ENCODE results near the gene RELA. TPM values are rescaled to one million over a fixed set of nuclear protein-coding genes. Genes with fewer than 3 reads are reported as not detected.

RELA gene
- total and polyA plus RNA-seq, 3 experiments from 2014 or later, result 76.0 to 89.7 (median 87.3) TPM

- ChIA-PET POLR2A (no interaction called here), CTCF (no interaction called here)
- H3K4me1 ChIP-seq (ENCODE audit: insufficient read depth, low read length), result peaks cover 16% of the 10 kb centered on the region
- peaks cover 16% of the 10 kb centered on the region for H3K36me3 ChIP-seq (ENCODE audit: insufficient read depth, low read length)
- H3K27ac Mint-ChIP-seq, result peak overlapping the region in 1 of 8 donors; percentile 19
- H3K36me3 Mint-ChIP-seq, result peaks cover 0 to 72% (median 3%) of the 10 kb centered on the region in 3 donors
- no peak for DNase-seq
- H3K27me3 ChIP-seq (ENCODE audit: insufficient read depth, low read length, poor library complexity, severe bottlenecking), result no peaks in the 10 kb centered on the region
- H3K4me3 Mint-ChIP-seq, result peak overlapping the region in 2 of 7 donors; percentile 56 to 89
- no peaks in the 10 kb centered on the region for H3K9me3 ChIP-seq (ENCODE audit: low read length)
- H3K27me3 Mint-ChIP-seq, result no peaks in the 10 kb centered on the region
- H3K4me1 Mint-ChIP-seq, result peaks cover 15 to 45% (median 15%) of the 10 kb centered on the region in 3 donors
- H3K4me3 ChIP-seq (ENCODE audit: low read length), result no peak overlapping the region
- no peaks in the 10 kb centered on the region for H3K9me3 Mint-ChIP-seq
- H3K27ac ChIP-seq (ENCODE audit: low read depth, low read length), result no peak overlapping the region
These were observed 44.5 kb downstream of the RELA start for GRCh38 chr11:65617990-65618751.

DNA sequence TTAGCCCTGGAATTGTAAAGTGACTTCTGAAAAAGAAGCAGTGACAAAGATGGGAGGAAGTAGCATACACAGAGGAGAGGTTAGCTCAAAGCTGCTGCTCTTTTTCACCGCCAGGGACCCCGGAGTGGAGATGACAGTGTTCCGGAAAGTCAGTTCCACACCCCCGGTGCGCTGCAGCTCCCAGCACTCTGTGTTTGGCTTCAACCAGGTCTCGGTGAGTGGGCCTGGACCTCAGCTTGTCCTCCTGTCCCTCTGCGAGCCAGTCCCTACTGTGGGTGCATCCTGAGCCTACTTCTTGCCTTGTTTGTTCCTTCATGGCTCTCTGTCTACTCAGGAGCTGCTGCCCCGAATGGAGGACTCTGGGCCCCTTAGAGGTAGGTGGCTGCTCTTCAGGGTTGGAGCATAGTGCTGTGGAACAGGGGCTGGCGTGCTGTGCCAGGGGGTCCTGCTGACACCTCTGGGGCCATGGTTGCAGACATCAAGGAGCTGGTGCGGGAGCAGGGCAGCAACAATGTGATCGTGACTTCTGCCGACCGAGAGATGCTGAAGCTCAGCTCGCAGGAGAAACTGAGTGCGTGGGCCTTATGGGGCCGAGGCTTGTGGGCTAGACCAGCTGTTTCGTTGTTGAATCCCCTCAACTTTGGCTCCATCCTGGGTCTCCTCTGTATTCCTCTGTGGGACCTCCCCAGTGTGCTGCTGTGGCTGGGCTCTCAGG is 45.4 kb downstream of the RELA start:
- H3K27ac Mint-ChIP-seq, result peak overlapping the region; percentile 74 to 99 (median 94)
- Histone ChIP-seq H3K9me3 (ENCODE audit: low read length) (no peaks in the 10 kb centered on the region), H3K36me3 (ENCODE audit: insufficient read depth, low read length) (peaks cover 16% of the 10 kb centered on the region), H3K27me3 (ENCODE audit: insufficient read depth, low read length, poor library complexity, severe bottlenecking) (no peaks in the 10 kb centered on the region), H3K4me3 (ENCODE audit: low read length) (no peak overlapping the region), H3K4me1 (ENCODE audit: insufficient read depth, low read length) (peaks cover 25% of the 10 kb centered on the region), H3K27ac (ENCODE audit: low read depth, low read length) (peak overlapping the region; percentile 70)
- POLR2A ChIA-PET, result interaction anchor here (0.6 to 3.7 kb wide), 4 partner anchors 35 to 241 kb away, joined by 3 to 32 read pairs (median 4); partner anchors contain the start of genes CFL1 and FAM89B
- peak overlapping the region; percentile 89 to 96 (median 91) for H3K4me3 Mint-ChIP-seq
- CTCF ChIA-PET, result interaction anchor here (1.1 to 2.6 kb wide), 2 partner anchors 76 to 94 kb away, joined by 5 to 16 read pairs; partner anchors contain the start of gene KAT5
- H3K36me3 Mint-ChIP-seq, result peaks cover 0 to 67% (median 3%) of the 10 kb centered on the region in 3 donors
- DNase-seq, result no peak
- no peaks in the 10 kb centered on the region for H3K27me3 Mint-ChIP-seq
- H3K4me1 Mint-ChIP-seq, result peaks cover 21 to 54% (median 24%) of the 10 kb centered on the region in 3 donors
- H3K9me3 Mint-ChIP-seq, result no peaks in the 10 kb centered on the region

DNA sequence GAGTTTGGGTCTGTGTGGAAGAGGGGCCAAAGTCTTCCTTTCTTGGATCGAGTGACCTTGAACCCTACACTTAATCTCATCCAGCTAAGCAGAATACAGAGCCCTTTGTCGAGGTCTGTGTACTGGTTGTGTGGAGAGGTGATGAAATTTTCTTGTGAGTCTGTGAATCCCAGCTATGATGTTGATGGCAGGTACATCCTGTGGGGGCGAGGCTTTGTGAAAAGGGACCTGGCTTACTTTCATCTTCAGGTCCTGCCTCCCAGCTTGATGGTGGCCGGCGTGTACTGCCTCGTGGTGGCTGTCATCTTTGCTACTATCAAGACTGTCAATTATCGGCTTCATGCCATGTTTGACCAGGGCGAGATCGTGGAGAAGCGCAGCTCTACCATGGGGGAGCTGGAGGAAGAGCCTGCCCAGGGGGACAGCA is 46.1 kb downstream of the RELA start:
- ChIA-PET POLR2A (interaction anchor here (0.6 to 3.7 kb wide), 6 partner anchors 22 to 242 kb away, joined by 3 to 32 read pairs (median 4); partner anchors contain the start of genes CFL1, FAM89B and SIPA1), CTCF (interaction anchor here (1.1 to 2.6 kb wide), 2 partner anchors 75 to 95 kb away, joined by 5 to 16 read pairs; partner anchors contain the start of gene KAT5)
- Mint-ChIP-seq H3K4me1 (peaks cover 26 to 58% (median 31%) of the 10 kb centered on the region in 3 donors), H3K27me3 (no peaks in the 10 kb centered on the region), H3K27ac (peak overlapping the region; percentile 74 to 99 (median 94)), H3K9me3 (no peaks in the 10 kb centered on the region), H3K4me3 (peak overlapping the region; percentile 89 to 96 (median 91)), H3K36me3 (peaks cover 0 to 64% (median 2%) of the 10 kb centered on the region in 3 donors)
- Histone ChIP-seq H3K27me3 (ENCODE audit: insufficient read depth, low read length, poor library complexity, severe bottlenecking) (no peaks in the 10 kb centered on the region), H3K36me3 (ENCODE audit: insufficient read depth, low read length) (peaks cover 16% of the 10 kb centered on the region), H3K4me3 (ENCODE audit: low read length) (peak overlapping the region; percentile 62), H3K4me1 (ENCODE audit: insufficient read depth, low read length) (peaks cover 32% of the 10 kb centered on the region), H3K27ac (ENCODE audit: low read depth, low read length) (peak overlapping the region; percentile 70), H3K9me3 (ENCODE audit: low read length) (no peaks in the 10 kb centered on the region)
- DNase-seq, result no peak

- Histone ChIP-seq H3K27me3 (ENCODE audit: insufficient read depth, low read length, poor library complexity, severe bottlenecking) (no peaks in the 10 kb centered on the region), H3K4me1 (ENCODE audit: insufficient read depth, low read length) (peaks cover 38% of the 10 kb centered on the region), H3K36me3 (ENCODE audit: insufficient read depth, low read length) (peaks cover 12% of the 10 kb centered on the region), H3K4me3 (ENCODE audit: low read length) (peak overlapping the region; percentile 67), H3K9me3 (ENCODE audit: low read length) (no peaks in the 10 kb centered on the region), H3K27ac (ENCODE audit: low read depth, low read length) (peak overlapping the region; percentile 70)
- CTCF ChIA-PET, result interaction anchor here (1.1 to 2.6 kb wide), 11 partner anchors 9 to 244 kb away, joined by 3 to 28 read pairs (median 6); partner anchors contain the start of genes EHBP1L1, KAT5, MUS81 and RELA
- no peaks in the 10 kb centered on the region for H3K27me3 Mint-ChIP-seq
- no peaks in the 10 kb centered on the region for H3K9me3 Mint-ChIP-seq
- POLR2A ChIA-PET, result interaction anchor here (0.6 to 3.7 kb wide), 18 partner anchors 10 to 275 kb away, joined by 3 to 32 read pairs (median 8); partner anchors contain the start of genes CCDC85B, CFL1, EHBP1L1 and FAM89B
- peaks cover 26 to 62% (median 31%) of the 10 kb centered on the region in 3 donors for H3K4me1 Mint-ChIP-seq
- peak overlapping the region; percentile 88 to 100 (median 99) for H3K27ac Mint-ChIP-seq
- peak in 2 of 5 donors; percentile 18 to 47 for DNase-seq
- peaks cover 0 to 59% (median 2%) of the 10 kb centered on the region in 3 donors for H3K36me3 Mint-ChIP-seq
- H3K4me3 Mint-ChIP-seq, result peak overlapping the region; percentile 89 to 99 (median 97)
These were observed 46.7 kb downstream of the RELA start for GRCh38 chr11:65615950-65616574.

GRCh38 chr11:65615229-65615949 is 47.3 kb downstream of the RELA start, which contains the start of gene PCNX3:
Gene PCNX3 (plus strand): TSS chr11:65615776. CDS start chr11:65616312, 536 bp downstream.
- peaks cover 31 to 66% (median 37%) of the 10 kb centered on the region in 3 donors for H3K4me1 Mint-ChIP-seq
- CTCF ChIA-PET, result interaction anchor here (0.8 to 2.6 kb wide), 16 partner anchors 10 to 575 kb away, joined by 3 to 28 read pairs (median 4); partner anchors contain the start of genes EHBP1L1, KAT5, MUS81 and RELA
- no peaks in the 10 kb centered on the region for H3K9me3 ChIP-seq (ENCODE audit: low read length)
- peak within 1 kb of the TSS; percentile 89 to 99 (median 97) for H3K4me3 Mint-ChIP-seq
- H3K27ac Mint-ChIP-seq, result peak within 1 kb of the TSS; percentile 88 to 100 (median 99)
- H3K36me3 ChIP-seq (ENCODE audit: insufficient read depth, low read length), result peaks cover 12% of the 10 kb centered on the region
- no peaks in the 10 kb centered on the region for H3K9me3 Mint-ChIP-seq
- H3K27ac ChIP-seq (ENCODE audit: low read depth, low read length), result peak within 1 kb of the TSS; percentile 91
- POLR2A ChIA-PET, result interaction anchor here (0.6 to 3.7 kb wide), 27 partner anchors 9 to 386 kb away, joined by 3 to 32 read pairs (median 5); partner anchors contain the start of genes CCDC85B, CFL1, EHBP1L1 and FAM89B
- H3K4me3 ChIP-seq (ENCODE audit: low read length), result peak within 1 kb of the TSS; percentile 93
- no peaks in the 10 kb centered on the region for H3K27me3 ChIP-seq (ENCODE audit: insufficient read depth, low read length, poor library complexity, severe bottlenecking)
- peaks cover 0 to 61% (median 2%) of the 10 kb centered on the region in 3 donors for H3K36me3 Mint-ChIP-seq
- no peaks in the 10 kb centered on the region for H3K27me3 Mint-ChIP-seq
- H3K4me1 ChIP-seq (ENCODE audit: insufficient read depth, low read length), result peaks cover 44% of the 10 kb centered on the region
- peak; percentile 100 for DNase-seq

DNA sequence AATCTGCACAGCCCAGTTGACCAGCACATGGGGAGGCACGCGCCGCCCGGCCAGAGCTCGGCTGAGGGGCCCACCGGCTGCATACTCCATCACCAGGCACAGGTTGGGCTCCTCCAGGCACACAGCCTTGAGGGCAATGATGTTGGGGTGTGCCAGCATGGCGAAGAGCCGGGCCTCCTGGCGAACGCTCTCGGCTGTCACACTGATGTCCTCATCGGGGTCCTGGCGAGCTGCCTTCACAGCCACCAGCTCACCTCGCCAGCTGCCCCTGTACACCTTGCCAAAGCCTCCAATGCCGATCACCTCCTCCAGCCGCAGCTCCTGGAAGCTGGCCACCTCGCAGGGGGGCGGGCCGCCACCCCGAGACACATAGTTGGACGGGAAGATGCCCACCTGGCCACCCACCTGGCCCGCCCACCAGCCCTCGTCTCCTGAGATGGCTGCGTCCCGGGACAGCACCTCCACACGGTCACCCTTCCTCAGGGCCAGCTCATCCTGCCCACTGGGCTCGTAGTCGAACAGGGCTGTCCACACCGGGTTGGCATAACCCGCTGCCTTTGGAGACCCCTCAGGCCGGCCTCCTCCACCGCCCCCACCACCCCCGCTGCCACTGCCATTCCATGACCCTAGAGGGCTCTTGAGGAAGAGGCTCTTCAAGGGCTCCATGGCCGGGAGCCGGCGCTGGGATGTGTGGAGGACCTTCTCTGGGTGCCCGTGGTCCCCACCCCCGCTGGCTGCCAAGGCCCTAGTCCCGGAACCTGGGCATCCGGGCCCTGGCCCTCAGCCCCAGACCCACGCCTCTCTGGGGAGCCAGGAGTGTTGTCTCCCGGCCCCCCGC is 49.4 kb downstream of the RELA start:
- Histone ChIP-seq H3K36me3 (ENCODE audit: insufficient read depth, low read length) (peaks cover 12% of the 10 kb centered on the region), H3K4me1 (ENCODE audit: insufficient read depth, low read length) (peaks cover 50% of the 10 kb centered on the region), H3K4me3 (ENCODE audit: low read length) (peak overlapping the region; percentile 93), H3K27me3 (ENCODE audit: insufficient read depth, low read length, poor library complexity, severe bottlenecking) (no peaks in the 10 kb centered on the region), H3K27ac (ENCODE audit: low read depth, low read length) (peak overlapping the region; percentile 91), H3K9me3 (ENCODE audit: low read length) (no peaks in the 10 kb centered on the region)
- ChIA-PET CTCF (interaction anchor here (1.0 to 2.5 kb wide), 7 partner anchors 19 to 491 kb away, joined by 3 to 28 read pairs (median 5); partner anchors contain the start of genes FAU, MRPL49 and RELA), POLR2A (interaction anchor here (0.6 to 3.7 kb wide), 6 partner anchors 19 to 72 kb away, joined by 3 to 32 read pairs (median 6); partner anchors contain the start of genes FAM89B and RELA)
- Mint-ChIP-seq H3K9me3 (no peaks in the 10 kb centered on the region), H3K36me3 (peaks cover 0 to 64% (median 0%) of the 10 kb centered on the region in 3 donors), H3K4me1 (peaks cover 43 to 73% (median 54%) of the 10 kb centered on the region in 3 donors), H3K27me3 (no peaks in the 10 kb centered on the region), H3K27ac (peak overlapping the region; percentile 67 to 100 (median 95)), H3K4me3 (peak overlapping the region; percentile 83 to 98 (median 90))
- no peak for DNase-seq

Data from CD8-positive, alpha-beta memory T cell (primary cell).